ENCODE data around the gene KCNJ5.

GRCh38 chr11:128942272-128942612 lies 51.1 kb downstream of the KCNJ5 start:
- TF ChIP-seq POLR2AphosphoS5 (IDR thresholded peaks at IDR 0.05; ENCODE audit: low read depth) (no peak), EZH2 (IDR thresholded peaks at IDR 0.05; ENCODE audit: low read depth, unreplicated experiment) (no peak), CTCF (conservative IDR thresholded peaks at IDR 0.05; ENCODE audit: low read depth in 2 of 2) (no peak), EZH2phosphoT487 (IDR thresholded peaks at IDR 0.05; ENCODE audit: unreplicated experiment) (no peak), REST (IDR thresholded peaks at IDR 0.05; ENCODE audit: unreplicated experiment) (no peak), STAT1 (IDR thresholded peaks at IDR 0.05; ENCODE audit: unreplicated experiment) (no peak), NANOG (IDR thresholded peaks at IDR 0.05; ENCODE audit: borderline replicate concordance) (no peak), CREB1 (CRISPR knock-in tag; IDR thresholded peaks at IDR 0.05; ENCODE audit: low read depth) (no peak)

Measured in GM23338 (cell line).